Sigmoid colon (tissue), 4 donors: Measurements from ENCODE around the gene SKP2.

Source experiments
- CTCF ChIP-seq, 4 experiments: fragments of 450-650 bp in 3 of 4; fragments of 200-600 bp in 1 of 4; IDR thresholded peaks; one replicate each; pipeline ENCODE4 v1.5.1; 2016 to 2019; ENCODE audit warnings: antibody characterized with exemption in 4 of 4, mild to moderate bottlenecking in 3 of 4, moderate library complexity in 2 of 4
- POLR2AphosphoS5 ChIP-seq, 4 donors: sonication (generic); formaldehyde crosslinking; IDR thresholded peaks; one replicate each; pipeline ENCODE4 v1.6.1; 2017; ENCODE audit warnings: antibody characterized with exemption in 4 of 4

DNA sequence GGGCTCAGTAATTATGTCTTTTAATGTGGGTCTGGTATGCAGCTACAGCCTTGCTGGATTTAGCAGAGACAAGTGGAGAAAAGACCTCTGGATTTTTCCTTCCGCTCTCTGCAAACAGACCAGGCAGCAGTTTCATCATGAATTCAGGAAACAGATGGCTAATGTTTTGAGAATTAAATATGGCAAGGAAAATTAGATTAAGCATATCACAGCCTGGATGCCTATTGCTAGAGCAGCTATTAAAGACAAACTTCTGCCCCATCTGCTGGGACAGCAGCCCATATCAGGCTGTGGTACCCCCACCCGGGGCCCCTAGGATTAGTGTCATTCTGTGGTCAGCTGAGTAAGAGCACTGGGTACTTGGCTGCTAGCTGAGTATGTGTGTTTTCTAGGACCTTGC lies 6.2 kb downstream of the SKP2 start:
- TF ChIP-seq CTCF (IDR thresholded peaks at IDR 0.05) = no peak
- TF ChIP-seq POLR2AphosphoS5 (IDR thresholded peaks at IDR 0.05) = no peak
